VCaP (cell line): Measurements from ENCODE around the gene STON2.

ENCODE experiments used
- H3K27ac ChIP-seq: fragments of 450-650 bp; 2 replicates; pipeline ENCODE4 v1.5.1; 2017
- TF ChIP-seq, protein P1 (sequence below): fragments of 450-650 bp; conservative IDR thresholded peaks from 2 replicates; pipeline ENCODE4 v1.5.1; 2017; ENCODE audit warnings: mild to moderate bottlenecking, moderate library complexity

The STON2 gene, protein sequence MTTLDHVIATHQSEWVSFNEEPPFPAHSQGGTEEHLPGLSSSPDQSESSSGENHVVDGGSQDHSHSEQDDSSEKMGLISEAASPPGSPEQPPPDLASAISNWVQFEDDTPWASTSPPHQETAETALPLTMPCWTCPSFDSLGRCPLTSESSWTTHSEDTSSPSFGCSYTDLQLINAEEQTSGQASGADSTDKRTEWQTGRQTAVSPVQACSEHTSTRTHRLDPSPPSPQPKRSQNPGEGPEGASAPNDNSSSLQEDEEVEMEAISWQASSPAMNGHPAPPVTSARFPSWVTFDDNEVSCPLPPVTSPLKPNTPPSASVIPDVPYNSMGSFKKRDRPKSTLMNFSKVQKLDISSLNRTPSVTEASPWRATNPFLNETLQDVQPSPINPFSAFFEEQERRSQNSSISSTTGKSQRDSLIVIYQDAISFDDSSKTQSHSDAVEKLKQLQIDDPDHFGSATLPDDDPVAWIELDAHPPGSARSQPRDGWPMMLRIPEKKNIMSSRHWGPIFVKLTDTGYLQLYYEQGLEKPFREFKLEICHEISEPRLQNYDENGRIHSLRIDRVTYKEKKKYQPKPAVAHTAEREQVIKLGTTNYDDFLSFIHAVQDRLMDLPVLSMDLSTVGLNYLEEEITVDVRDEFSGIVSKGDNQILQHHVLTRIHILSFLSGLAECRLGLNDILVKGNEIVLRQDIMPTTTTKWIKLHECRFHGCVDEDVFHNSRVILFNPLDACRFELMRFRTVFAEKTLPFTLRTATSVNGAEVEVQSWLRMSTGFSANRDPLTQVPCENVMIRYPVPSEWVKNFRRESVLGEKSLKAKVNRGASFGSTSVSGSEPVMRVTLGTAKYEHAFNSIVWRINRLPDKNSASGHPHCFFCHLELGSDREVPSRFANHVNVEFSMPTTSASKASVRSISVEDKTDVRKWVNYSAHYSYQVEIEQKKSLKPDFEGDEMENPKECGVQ

DNA sequence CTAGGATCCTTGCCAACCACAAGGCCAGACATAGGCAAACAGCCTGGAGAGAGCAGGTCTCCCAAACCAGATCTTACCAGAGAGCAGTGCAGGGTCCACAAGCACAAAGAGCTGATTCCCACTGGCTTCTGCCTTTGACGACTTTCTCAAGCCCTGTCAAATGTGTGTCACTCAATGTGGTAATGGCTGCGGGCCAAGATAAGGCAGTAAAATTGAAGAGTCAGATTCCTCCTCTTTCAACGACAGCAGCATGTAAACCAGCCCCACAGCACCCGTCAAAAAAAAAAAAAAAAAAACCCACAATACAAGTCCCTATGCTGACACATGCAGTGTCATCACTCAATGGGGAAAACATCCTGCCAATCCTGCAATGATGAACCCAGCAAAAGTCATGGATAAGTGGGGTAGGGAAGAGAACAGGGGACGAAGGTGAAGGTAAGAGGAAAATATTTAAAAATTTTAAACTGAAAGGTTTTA, at the start of gene STON2:
TSS of gene STON2 (minus strand) at position 123 of the 477 bp plus-strand sequence. CDS start 1,942 bp downstream, outside the sequence.
- H3K27ac ChIP-seq = peak within 1 kb of the TSS; percentile 61
- TF ChIP-seq, protein P1, sequence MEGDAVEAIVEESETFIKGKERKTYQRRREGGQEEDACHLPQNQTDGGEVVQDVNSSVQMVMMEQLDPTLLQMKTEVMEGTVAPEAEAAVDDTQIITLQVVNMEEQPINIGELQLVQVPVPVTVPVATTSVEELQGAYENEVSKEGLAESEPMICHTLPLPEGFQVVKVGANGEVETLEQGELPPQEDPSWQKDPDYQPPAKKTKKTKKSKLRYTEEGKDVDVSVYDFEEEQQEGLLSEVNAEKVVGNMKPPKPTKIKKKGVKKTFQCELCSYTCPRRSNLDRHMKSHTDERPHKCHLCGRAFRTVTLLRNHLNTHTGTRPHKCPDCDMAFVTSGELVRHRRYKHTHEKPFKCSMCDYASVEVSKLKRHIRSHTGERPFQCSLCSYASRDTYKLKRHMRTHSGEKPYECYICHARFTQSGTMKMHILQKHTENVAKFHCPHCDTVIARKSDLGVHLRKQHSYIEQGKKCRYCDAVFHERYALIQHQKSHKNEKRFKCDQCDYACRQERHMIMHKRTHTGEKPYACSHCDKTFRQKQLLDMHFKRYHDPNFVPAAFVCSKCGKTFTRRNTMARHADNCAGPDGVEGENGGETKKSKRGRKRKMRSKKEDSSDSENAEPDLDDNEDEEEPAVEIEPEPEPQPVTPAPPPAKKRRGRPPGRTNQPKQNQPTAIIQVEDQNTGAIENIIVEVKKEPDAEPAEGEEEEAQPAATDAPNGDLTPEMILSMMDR = no peak

DNA sequence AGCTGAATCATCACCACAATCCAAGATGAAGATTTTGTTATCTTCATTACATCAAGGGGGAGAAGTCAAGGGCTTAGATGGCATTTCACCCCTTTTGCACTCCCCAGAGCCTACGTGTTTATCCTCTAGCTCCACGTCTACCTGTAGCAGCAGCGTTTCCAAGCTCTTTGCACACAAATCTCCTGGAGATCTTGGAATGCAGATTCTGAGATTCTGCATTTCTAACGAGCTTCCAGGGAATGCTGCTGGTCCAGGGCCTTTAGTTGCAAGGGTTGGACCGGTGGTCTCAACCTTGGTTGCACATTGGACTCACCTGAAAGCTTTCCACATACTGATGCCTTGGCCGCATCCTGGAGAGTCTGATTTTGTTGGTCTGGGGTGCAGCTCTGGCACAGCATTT, 49.5 kb upstream of the STON2 start:
- H3K27ac ChIP-seq = peak overlapping the region; percentile 55
- TF ChIP-seq, protein P1 = no peak

DNA sequence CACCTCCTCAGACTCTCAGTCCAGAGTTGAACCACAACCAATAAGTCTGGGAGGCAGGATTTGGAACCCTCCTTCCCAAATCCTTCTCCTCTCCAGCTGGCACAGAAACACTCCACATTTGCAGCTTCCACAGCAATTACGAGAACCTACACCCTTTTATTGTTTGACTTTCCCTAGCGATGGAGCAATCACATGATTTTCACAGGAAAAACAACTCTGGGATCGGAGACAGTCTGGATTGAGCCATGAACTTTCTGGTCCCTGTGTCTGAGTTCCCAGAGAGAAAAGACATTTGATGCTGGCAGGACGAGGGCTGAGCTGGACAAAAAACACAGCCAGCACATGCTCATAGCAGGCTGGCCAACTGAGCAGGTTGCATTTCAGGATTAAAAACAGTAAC, 49.0 kb upstream of the STON2 start:
- TF ChIP-seq, protein P1 = no peak
- peak overlapping the region; percentile 55 for H3K27ac ChIP-seq

DNA sequence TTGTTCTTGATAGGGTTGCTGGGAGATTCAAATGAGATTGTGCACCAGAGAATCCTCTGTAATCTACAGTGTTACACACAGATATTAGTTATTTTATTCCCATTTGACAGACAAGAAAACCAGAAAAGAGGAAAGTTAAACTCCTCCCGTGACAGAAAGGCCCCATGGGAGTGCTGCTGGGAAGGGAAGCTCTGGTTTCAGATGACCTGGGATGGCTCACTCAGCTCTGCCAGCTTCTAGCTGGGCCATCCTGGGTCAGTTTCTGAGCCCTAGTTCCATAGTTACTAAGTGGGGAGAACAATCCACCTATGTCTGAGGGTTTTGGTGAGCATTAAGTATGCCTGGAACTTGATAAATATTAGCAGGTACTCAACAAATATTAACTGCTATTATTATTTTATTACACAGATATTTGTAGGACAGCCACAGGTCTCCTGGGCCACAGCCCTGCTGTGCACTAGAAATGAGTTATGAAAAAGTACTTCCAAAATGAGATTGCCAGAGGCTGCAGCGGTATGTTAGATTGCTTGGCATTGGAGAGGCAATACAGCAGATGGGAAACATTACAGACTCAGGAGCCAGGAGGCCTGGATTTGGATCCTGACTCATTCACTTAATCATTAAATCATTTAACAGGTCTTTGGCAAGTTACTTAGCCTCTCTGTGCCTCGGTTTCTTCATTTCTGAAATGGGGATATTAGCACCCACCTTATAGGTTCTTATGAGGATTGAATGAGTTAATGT, 47.1 kb upstream of the STON2 start:
- H3K27ac ChIP-seq = no peak overlapping the region
- TF ChIP-seq, protein P1 = no peak

DNA sequence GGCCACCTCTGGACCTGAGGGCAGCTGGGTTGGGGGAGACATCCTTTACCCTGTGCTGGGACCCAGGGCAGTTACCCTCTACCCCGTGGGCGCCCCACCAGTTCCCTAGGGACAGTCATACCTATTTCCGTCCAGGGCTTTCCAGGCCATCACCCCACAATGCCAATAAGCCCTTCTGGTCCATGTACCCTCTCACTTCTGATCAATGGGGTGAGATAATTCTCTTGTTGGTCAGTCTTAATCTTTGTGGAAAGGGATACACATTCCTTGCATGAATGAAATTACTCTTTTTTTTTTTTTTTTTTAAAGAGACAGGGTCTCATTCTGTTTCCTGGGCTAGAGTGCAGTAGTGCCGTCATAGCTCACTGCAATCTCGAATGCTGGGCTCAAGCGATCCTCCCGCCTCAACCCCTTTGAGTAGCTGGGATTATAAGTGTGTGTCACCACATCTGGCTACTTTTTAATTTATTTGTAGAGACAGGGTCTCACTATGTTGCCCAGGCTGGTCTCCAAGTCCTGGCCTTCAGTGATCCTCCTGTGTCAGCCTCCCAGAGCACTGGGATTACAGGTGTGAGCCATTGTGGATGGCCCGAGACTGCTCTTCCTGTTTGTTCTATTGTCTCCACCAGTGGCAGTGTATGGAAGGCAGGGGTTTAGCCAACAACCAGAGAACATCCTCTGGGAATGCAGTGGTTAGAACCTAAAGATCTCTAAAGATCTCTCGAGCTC, 46.3 kb upstream of the STON2 start:
- TF ChIP-seq, protein P1 = no peak
- no peak overlapping the region for H3K27ac ChIP-seq

DNA sequence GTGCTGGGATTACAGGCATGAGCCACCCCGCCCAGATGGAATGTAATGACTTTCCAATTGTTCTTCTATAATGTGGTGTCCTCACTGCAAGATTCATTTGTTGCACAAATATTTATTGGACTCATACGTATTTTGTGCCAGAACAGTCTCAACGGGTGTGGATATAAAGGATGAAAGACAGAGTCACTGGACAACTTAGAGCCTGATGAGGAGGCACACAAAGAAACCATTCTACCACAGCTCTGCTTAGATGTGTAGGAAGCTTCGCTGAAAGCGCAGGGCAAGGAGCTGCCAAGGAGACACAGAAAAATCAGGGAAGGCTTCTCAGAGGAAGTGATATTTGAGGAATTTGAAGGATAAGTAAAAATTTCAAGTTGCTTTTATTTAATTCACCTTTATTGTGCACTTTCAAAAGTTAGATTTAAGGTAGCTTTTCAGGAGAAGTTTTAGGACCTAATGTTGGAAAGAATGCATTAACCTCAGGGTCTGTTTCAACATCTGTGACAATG, 41.6 kb upstream of the STON2 start:
- no peak overlapping the region for H3K27ac ChIP-seq
- TF ChIP-seq, protein P1 = no peak
